Omental fat pad (tissue), 4 donors: ENCODE measurements around the gene NLGN1. TPM values are rescaled to one million over a fixed set of nuclear protein-coding genes. Genes with fewer than 3 reads are reported as not detected.

Source experiments
- ATAC-seq: fragments of 150-250 bp; one replicate; pipeline ENCODE4 v1.9.1; 2016; ENCODE audit warnings: mild to moderate bottlenecking, moderate library complexity; ENCODE audit not compliant: low FRiP score
- DNase-seq: peaks from one replicate; pipeline ENCODE4 v3.0.0-alpha.2; 2019; ENCODE audit warnings: low spot score
- CTCF ChIP-seq, 3 donors: fragments of 450-650 bp; IDR thresholded peaks; one replicate each; pipeline ENCODE4 v1.5.1; 2016 to 2017; ENCODE audit warnings: antibody characterized with exemption in 3 of 3, mild to moderate bottlenecking in 3 of 3, moderate library complexity in 2 of 3
- small RNA-seq: library from RNA; depleted of rRNA; stranded (forward); fragments of <200 nt; gene quantifications from one replicate; pipeline ENCODE3, GENCODE V24; 2016
- total RNA-seq, 4 donors: library from RNA; depleted of rRNA; stranded (reverse); fragments of >200 nt; gene quantifications; one replicate each; pipeline ENCODE4 v1.1.0, GENCODE V29; 2016

Gene NLGN1
- total RNA-seq, 4 donors from 2014 or later: 5.3 to 17.4 (median 12.5) TPM

GRCh38 chr3:174335910-174336309 lies 938.4 kb downstream of the NLGN1 start:
- no peak for ATAC-seq
- no peak for DNase-seq
- TF ChIP-seq CTCF (IDR thresholded peaks at IDR 0.05): no peak

Small RNA genes lying within 50 kb of the gene (small RNA-seq; reads per million reads assigned to genes)
- gene RN7SKP234: not detected
